GM12878 (cell line): ENCODE results near the gene SOX12. TPM values are rescaled to one million over a fixed set of nuclear protein-coding genes. Genes with fewer than 3 reads are reported as not detected.

ENCODE experiments used
- ATAC-seq: fragments of 200-7000 bp; cut with Tn5 transposase; 3 replicates; pipeline ENCODE4 v1.9.1; 2020; ENCODE audit warnings: mild to moderate bottlenecking, moderate library complexity
- BruUV-seq: library from RNA; stranded (reverse); fragments of 400-500 nt; replicated peaks from 2 replicates; lab custom pipeline; 2021; lab: Mats Ljungman, UMichigan
- CTCF ChIA-PET: fragments of 300-600 bp; sonication (Branson Sonifier 250); formaldehyde crosslinking; extraction: SDS; loops from one replicate; lab custom pipeline; 2021; ENCODE audit warnings: inconsistent platforms; lab: Yijun Ruan, JAX
- POLR2A ChIA-PET: fragments of 350-600 bp; formaldehyde crosslinking; extraction: SDS; loops from one replicate; lab custom pipeline; 2021; ENCODE audit warnings: inconsistent platforms; lab: Charles Lee
- RAD21 ChIA-PET: fragments of 300-600 bp; sonication (Branson Sonifier 250); formaldehyde crosslinking; loops from one replicate; lab custom pipeline; 2023; ENCODE audit warnings: antibody characterized with exemption; ENCODE audit not compliant: unreplicated experiment; lab: Charles Lee
- SMC1A ChIA-PET: fragments of 300-600 bp; sonication (Branson Sonifier 250); formaldehyde crosslinking; loops from one replicate; lab custom pipeline; 2023; ENCODE audit not compliant: unreplicated experiment, uncharacterized antibody; lab: Charles Lee
- DNase-seq: peaks from one replicate; pipeline ENCODE4 v3.0.0-alpha.2; 2011; ENCODE audit warnings: low read depth, low spot score
- FAIRE-seq: peaks from 3 replicates; lab custom pipeline; 2011; peaks lifted over from hg19 to GRCh38; lab: Jason Lieb, UNC
- H2AFZ ChIP-seq: 2 replicates; pipeline ENCODE4 v1.6.0; 2011; ENCODE audit warnings: low read depth, low read length, control low read depth; ENCODE audit not compliant: control insufficient read depth
- H3K27ac ChIP-seq: 2 replicates; pipeline ENCODE4 v1.5.1; 2011; ENCODE audit warnings: control low read depth; ENCODE audit not compliant: control insufficient read depth, insufficient read depth
- H3K27me3 ChIP-seq, 2 experiments: replicated peaks in 1 of 2; 2 replicates each; pipeline versions ENCODE4 v1.6.0 to v1.6.1; 2011; ENCODE audit warnings: low read length in 1 of 2; ENCODE audit not compliant: control insufficient read depth in 2 of 2, insufficient read depth in 2 of 2
- H3K36me3 ChIP-seq, 2 experiments: 2 replicates each; pipeline ENCODE4 v1.5.1; 2011; ENCODE audit warnings: low read length in 1 of 2; ENCODE audit not compliant: control insufficient read depth in 2 of 2, insufficient read depth in 2 of 2
- H3K4me1 ChIP-seq: 2 replicates; pipeline ENCODE4 v1.6.1; 2011; ENCODE audit warnings: mild to moderate bottlenecking, low read length, moderate library complexity, mixed read lengths; ENCODE audit not compliant: control insufficient read depth, insufficient read depth
- H3K4me2 ChIP-seq: 2 replicates; pipeline ENCODE4 v1.6.0; 2011; ENCODE audit warnings: control low read depth; ENCODE audit not compliant: control insufficient read depth, insufficient read depth
- H3K4me3 ChIP-seq: fragments of 200-600 bp; sonication (generic); 2 replicates; pipeline ENCODE4 v1.5.1; 2016
- H3K79me2 ChIP-seq: 2 replicates; pipeline ENCODE4 v1.6.0; 2011; ENCODE audit warnings: low read length; ENCODE audit not compliant: control insufficient read depth, insufficient read depth
- H3K9ac ChIP-seq: 2 replicates; pipeline ENCODE4 v1.8.0; 2011; ENCODE audit warnings: low read length, control low read depth, mixed read lengths; ENCODE audit not compliant: control insufficient read depth, insufficient read depth
- H3K9me3 ChIP-seq: replicated peaks from 3 replicates; pipeline ENCODE4 v1.5.1; 2011; ENCODE audit warnings: mild to moderate bottlenecking, low read length; ENCODE audit not compliant: control insufficient read depth, insufficient read depth
- H4K20me1 ChIP-seq: 2 replicates; pipeline ENCODE4 v1.6.0; 2011; ENCODE audit not compliant: control insufficient read depth, insufficient read depth
- ESRRA ChIP-seq: IDR thresholded peaks from 2 replicates; pipeline ENCODE4 v1.6.1; 2012; ENCODE audit warnings: mild to moderate bottlenecking, low read length, improper control_type of control experiment
- FOXK2 ChIP-seq: fragments of 450-650 bp; IDR thresholded peaks from 2 replicates; pipeline ENCODE4 v1.6.1; 2017; ENCODE audit warnings: mild to moderate bottlenecking, moderate library complexity
- HDGF ChIP-seq: fragments of 450-650 bp; IDR thresholded peaks from 2 replicates; pipeline ENCODE4 v1.6.1; 2016; ENCODE audit warnings: antibody characterized with exemption
- JUND ChIP-seq: IDR thresholded peaks from 2 replicates; pipeline ENCODE4 v1.6.1; 2012; ENCODE audit warnings: low read depth, mild to moderate bottlenecking, low read length, improper control_type of control experiment, moderate library complexity
- KAT2A ChIP-seq: conservative IDR thresholded peaks from 2 replicates; pipeline ENCODE4 v1.6.1; 2011; ENCODE audit warnings: low read depth, low read length; ENCODE audit not compliant: control insufficient read depth
- MXI1 ChIP-seq: fragments of 150-350 bp; IDR thresholded peaks from 2 replicates; pipeline ENCODE4 v1.6.1; 2011; ENCODE audit warnings: low read depth, mild to moderate bottlenecking, inconsistent platforms, low read length, improper control_type of control experiment
- NBN ChIP-seq: fragments of 450-650 bp; IDR thresholded peaks from 2 replicates; pipeline ENCODE4 v1.6.1; 2016
- NR2C2 ChIP-seq: IDR thresholded peaks from 2 replicates; pipeline ENCODE4 v1.6.1; 2011; ENCODE audit warnings: borderline replicate concordance, low read depth; ENCODE audit not compliant: control insufficient read depth, insufficient read length
- NRF1 ChIP-seq: conservative IDR thresholded peaks from 2 replicates; pipeline ENCODE4 v1.6.1; 2011; ENCODE audit warnings: mild to moderate bottlenecking, low read depth, low read length, improper control_type of control experiment
- POLR2AphosphoS2 ChIP-seq: IDR thresholded peaks from 2 replicates; pipeline ENCODE4 v1.6.1; 2011; ENCODE audit warnings: low read depth, mild to moderate bottlenecking, low read length, improper control_type of control experiment, moderate library complexity
- SP1 ChIP-seq: IDR thresholded peaks from one replicate; pipeline ENCODE4 v1.6.1; 2011; ENCODE audit warnings: low read depth, low read length
- SUZ12 ChIP-seq: fragments of 200-600 bp; sonication (generic); IDR thresholded peaks from one replicate; pipeline ENCODE4 v1.6.1; 2018; ENCODE audit warnings: antibody characterized with exemption, mild to moderate bottlenecking; ENCODE audit not compliant: unreplicated experiment
- TAF1 ChIP-seq: IDR thresholded peaks from 2 replicates; pipeline ENCODE4 v1.6.1; 2011; ENCODE audit warnings: mild to moderate bottlenecking, low read depth, low read length, borderline replicate concordance
- YY1 ChIP-seq: IDR thresholded peaks from 2 replicates; pipeline ENCODE4 v1.6.1; 2011; ENCODE audit warnings: low read depth, mild to moderate bottlenecking, low read length
- ZNF622 ChIP-seq: fragments of 450-650 bp; IDR thresholded peaks from 2 replicates; pipeline ENCODE4 v1.6.1; 2017; ENCODE audit warnings: mild to moderate bottlenecking, inconsistent platforms
- WGBS: methylation state at CpG from one replicate; pipeline ENCODE4 v1.1.6; 2016; ENCODE audit warnings: low lambda C conversion rate; ENCODE audit not compliant: insufficient replicate concordance, insufficient coverage; ENCODE audit errors: missing lambda C conversion rate; 5-methylcytosine and 5-hydroxymethylcytosine counted together
- in situ Hi-C: fragments of 300-500 bp; cut with MboI; formaldehyde crosslinking; loops from 9 replicates; pipeline ENCODE4 v1.14.3; 2018; ENCODE audit warnings: mixed read lengths
- intact Hi-C: fragments of 100-400 bp; cut with micrococcal nuclease; formaldehyde crosslinking; loops from one replicate; pipeline ENCODE4 v1.14.2; 2022; ENCODE audit not compliant: unreplicated experiment
- polyA plus RNA-seq, 11 experiments: library from polyadenylated mRNA; depleted of rRNA in 4 of 11; unstranded in 6 of 11; stranded (reverse) in 5 of 11; fragments of >200 nt; fragmentation: Nextera tagmentation in 4 of 11; fragmentation: Illumina TruSeq in 1 of 11; extraction: Ambion mirVana in 4 of 11; extraction: Trizol in 1 of 11; gene quantifications; 1 replicate in 1 of 11; 2 replicates in 10 of 11; pipeline versions ENCODE4 v1.2.1 to v1.2.3, GENCODE V29; 2011 to 2016; ENCODE audit warnings: inconsistent platforms in 2 of 11, missing spikeins in 2 of 11, low read depth in 1 of 11
- total RNA-seq, 4 experiments: library from RNA; depleted of rRNA in 3 of 4; stranded (reverse); fragments of >200 nt in 3 of 4; fragmentation: Illumina TruSeq in 1 of 4; extraction: Trizol in 1 of 4; gene quantifications; 2 replicates each; pipeline versions ENCODE4 v1.2.1 to v1.2.3, GENCODE V29; 2013 to 2021
- TF ChIP-seq, protein P1 (sequence below): fragments of 450-650 bp; conservative IDR thresholded peaks from 2 replicates; pipeline ENCODE4 v1.6.1; 2017; ENCODE audit warnings: mild to moderate bottlenecking, moderate library complexity
- TF ChIP-seq, protein P2 (sequence below): IDR thresholded peaks from 2 replicates; pipeline ENCODE4 v1.6.1; 2011; ENCODE audit warnings: borderline replicate concordance, low read depth, mild to moderate bottlenecking, moderate library complexity, low read length; ENCODE audit not compliant: insufficient read depth, poor library complexity, severe bottlenecking
- TF ChIP-seq, protein P3 (sequence below): IDR thresholded peaks from 2 replicates; pipeline ENCODE4 v1.6.1; 2011; ENCODE audit warnings: borderline replicate concordance, low read depth, mild to moderate bottlenecking, moderate library complexity, mixed read lengths, low read length; ENCODE audit not compliant: insufficient read depth; ENCODE audit errors: extremely low read length

Gene SOX12
- total and polyA plus RNA-seq, 10 of the 15 experiments (the other 5 are each of a cell fraction or from before 2014, with no cell fraction given) = 0.50 to 17.9 (median 1.4) TPM

DNA sequence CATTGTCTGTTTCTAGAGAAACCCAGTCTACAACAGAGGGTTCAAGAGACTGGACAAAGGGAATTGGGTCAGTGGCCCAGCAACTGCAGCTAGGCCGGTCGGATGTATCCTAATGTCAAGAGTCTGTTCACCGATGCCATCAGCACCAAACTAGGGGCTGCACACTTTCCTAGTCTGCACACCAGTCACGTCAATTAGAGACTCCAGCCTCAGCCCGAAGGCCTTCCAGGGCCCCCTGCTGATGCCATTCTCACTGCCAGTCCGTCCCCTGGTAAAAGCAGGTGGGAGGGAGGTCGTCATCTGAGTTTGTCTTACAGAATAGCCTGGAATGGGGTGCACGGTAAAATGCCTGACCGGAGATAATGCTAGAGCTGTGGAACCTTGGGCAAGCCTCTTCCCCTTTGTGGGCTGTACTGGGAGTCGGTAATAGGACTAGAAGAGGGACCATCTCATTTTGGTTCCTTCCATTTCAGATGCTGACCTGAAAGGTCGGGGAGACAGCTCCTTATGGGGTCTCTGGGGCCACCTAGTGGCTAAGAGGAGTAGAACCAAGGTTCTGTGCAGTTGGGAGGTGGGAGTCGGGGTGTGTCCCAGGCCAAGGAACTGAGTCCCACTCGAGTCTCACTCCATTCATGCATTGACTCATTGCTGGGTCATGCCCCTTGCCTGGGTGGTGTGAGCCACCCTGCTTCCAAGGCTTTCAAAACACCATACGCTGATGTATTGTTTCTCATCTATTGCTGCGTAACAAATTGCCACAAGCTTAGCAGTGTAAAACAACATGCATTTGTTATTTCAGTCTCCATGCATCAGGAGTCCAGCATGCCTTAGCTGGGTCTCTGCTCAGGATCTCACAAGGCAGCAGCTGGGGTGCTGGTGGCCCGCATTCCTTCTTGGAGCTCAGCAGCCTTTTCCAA lies 5.1 kb downstream of the SOX12 start (continued):
- TF ChIP-seq YY1 = peak; percentile 78
- TF ChIP-seq NR2C2 = no peak

DNA sequence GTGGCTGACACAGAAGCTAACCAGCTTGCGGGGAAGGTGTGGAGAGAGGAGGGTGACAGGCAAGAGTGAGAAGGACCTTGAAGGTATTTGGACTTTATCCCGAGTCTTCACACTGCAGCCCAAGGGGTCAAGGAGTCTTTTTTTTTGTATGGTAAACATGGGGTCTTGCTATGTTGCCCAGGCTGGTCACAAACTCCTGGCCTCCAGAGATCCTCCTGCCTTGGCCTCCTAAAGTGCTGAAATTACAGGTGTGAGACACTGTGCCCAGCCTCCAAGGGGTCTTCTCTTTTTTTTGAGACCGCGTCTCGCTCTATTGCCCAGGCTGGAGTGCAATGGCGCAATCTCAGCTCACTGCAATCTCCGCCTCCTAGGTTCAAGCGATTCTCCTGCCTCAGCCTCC lies 9.2 kb downstream of the SOX12 start:
- ChIA-PET SMC1A (interaction anchor here (1.6 kb wide), 1 partner anchor 65 kb away, joined by 7 read pairs; no protein-coding TSS in a partner anchor), RAD21 (no interaction called here), CTCF (no interaction called here), POLR2A (no interaction called here)
- Histone ChIP-seq H3K9ac (no peak overlapping the region), H3K27ac (no peak overlapping the region), H3K27me3 (no peaks in the 10 kb centered on the region), H3K4me3 (no peak overlapping the region), H3K9me3 (no peaks in the 10 kb centered on the region), H3K4me2 (no peak overlapping the region), H3K36me3 (no peaks in the 10 kb centered on the region; a peak in 1 of 4 replicates), H2AFZ (no peak overlapping the region), H3K79me2 (no peaks in the 10 kb centered on the region; the same call in 1 of the 2 replicates), H4K20me1 (peaks cover 4% of the 10 kb centered on the region; the same call in 1 of the 2 replicates), H3K4me1 (peaks cover 17% of the 10 kb centered on the region)
- DNase-seq = no peak
- no peak for ATAC-seq
- intact Hi-C loops = loop anchor here (5.0 kb wide), 1 partner anchor 67 kb away; no protein-coding TSS in a partner anchor
- in situ Hi-C loops = loop anchor here (5.0 kb wide), 1 partner anchor 122 kb away; no protein-coding TSS in a partner anchor
- no peak for FAIRE-seq
- BruUV-seq = no TSS peak
- 93% methylated on average over 8 of the region's 8 CpGs for WGBS
- TF ChIP-seq MXI1 (no peak), FOXK2 (no peak), KAT2A (no peak), NBN (no peak), HDGF (no peak), SP1 (no peak), TAF1 (no peak), ZNF622 (no peak), NRF1 (no peak), POLR2AphosphoS2 (no peak), SUZ12 (no peak), ESRRA (no peak), NR2C2 (no peak), JUND (no peak)
- TF ChIP-seq, protein P1, sequence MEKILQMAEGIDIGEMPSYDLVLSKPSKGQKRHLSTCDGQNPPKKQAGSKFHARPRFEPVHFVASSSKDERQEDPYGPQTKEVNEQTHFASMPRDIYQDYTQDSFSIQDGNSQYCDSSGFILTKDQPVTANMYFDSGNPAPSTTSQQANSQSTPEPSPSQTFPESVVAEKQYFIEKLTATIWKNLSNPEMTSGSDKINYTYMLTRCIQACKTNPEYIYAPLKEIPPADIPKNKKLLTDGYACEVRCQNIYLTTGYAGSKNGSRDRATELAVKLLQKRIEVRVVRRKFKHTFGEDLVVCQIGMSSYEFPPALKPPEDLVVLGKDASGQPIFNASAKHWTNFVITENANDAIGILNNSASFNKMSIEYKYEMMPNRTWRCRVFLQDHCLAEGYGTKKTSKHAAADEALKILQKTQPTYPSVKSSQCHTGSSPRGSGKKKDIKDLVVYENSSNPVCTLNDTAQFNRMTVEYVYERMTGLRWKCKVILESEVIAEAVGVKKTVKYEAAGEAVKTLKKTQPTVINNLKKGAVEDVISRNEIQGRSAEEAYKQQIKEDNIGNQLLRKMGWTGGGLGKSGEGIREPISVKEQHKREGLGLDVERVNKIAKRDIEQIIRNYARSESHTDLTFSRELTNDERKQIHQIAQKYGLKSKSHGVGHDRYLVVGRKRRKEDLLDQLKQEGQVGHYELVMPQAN = no peak
- TF ChIP-seq, protein P2, sequence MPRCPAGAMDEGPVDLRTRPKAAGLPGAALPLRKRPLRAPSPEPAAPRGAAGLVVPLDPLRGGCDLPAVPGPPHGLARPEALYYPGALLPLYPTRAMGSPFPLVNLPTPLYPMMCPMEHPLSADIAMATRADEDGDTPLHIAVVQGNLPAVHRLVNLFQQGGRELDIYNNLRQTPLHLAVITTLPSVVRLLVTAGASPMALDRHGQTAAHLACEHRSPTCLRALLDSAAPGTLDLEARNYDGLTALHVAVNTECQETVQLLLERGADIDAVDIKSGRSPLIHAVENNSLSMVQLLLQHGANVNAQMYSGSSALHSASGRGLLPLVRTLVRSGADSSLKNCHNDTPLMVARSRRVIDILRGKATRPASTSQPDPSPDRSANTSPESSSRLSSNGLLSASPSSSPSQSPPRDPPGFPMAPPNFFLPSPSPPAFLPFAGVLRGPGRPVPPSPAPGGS = no peak
- TF ChIP-seq, protein P3, sequence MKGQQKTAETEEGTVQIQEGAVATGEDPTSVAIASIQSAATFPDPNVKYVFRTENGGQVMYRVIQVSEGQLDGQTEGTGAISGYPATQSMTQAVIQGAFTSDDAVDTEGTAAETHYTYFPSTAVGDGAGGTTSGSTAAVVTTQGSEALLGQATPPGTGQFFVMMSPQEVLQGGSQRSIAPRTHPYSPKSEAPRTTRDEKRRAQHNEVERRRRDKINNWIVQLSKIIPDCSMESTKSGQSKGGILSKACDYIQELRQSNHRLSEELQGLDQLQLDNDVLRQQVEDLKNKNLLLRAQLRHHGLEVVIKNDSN = no peak
